Fibroblast of lung (primary cell): Measurements from ENCODE around the gene OXLD1. TPM values are rescaled to one million over a fixed set of nuclear protein-coding genes. Genes with fewer than 3 reads are reported as not detected.

Source experiments
- DNase-seq, 2 donors: peaks; one replicate each; pipeline versions ENCODE4 v3.0.0 to v3.0.0-alpha.2; 2010; ENCODE audit warnings: low read depth in 2 of 2
- H2AFZ ChIP-seq: 2 replicates; pipeline ENCODE4 v1.5.1; 2012; ENCODE audit warnings: low read length, control low read depth, inconsistent platforms
- H3K27ac ChIP-seq: 2 replicates; pipeline ENCODE4 v1.5.1; 2011; ENCODE audit warnings: low read length, control low read depth; ENCODE audit not compliant: insufficient read depth
- H3K27me3 ChIP-seq: 2 replicates; pipeline ENCODE4 v1.5.1; 2011; ENCODE audit warnings: mild to moderate bottlenecking, low read length; ENCODE audit not compliant: control insufficient read depth, insufficient read depth
- H3K36me3 ChIP-seq: 2 replicates; pipeline ENCODE4 v1.5.1; 2011; ENCODE audit warnings: low read length; ENCODE audit not compliant: control insufficient read depth, insufficient read depth
- H3K4me1 ChIP-seq: 2 replicates; pipeline ENCODE4 v1.5.1; 2011; ENCODE audit warnings: low read length; ENCODE audit not compliant: control insufficient read depth, insufficient read depth; ENCODE audit errors: extremely low read depth
- H3K4me2 ChIP-seq: 2 replicates; pipeline ENCODE4 v1.5.1; 2011; ENCODE audit warnings: low read length, control low read depth; ENCODE audit not compliant: insufficient read depth; ENCODE audit errors: extremely low read depth
- H3K4me3 ChIP-seq, 4 experiments: fragments of 200-600 bp in 1 of 4; sonication (generic) in 1 of 4; replicated peaks in 1 of 4; 2 replicates each; pipeline ENCODE4 v1.5.1; 2011 to 2016; ENCODE audit warnings: low read length in 4 of 4, low read depth in 3 of 4, mild to moderate bottlenecking in 3 of 4, control low read depth in 2 of 4, inconsistent platforms in 1 of 4, mixed read lengths in 1 of 4; ENCODE audit not compliant: insufficient read depth in 1 of 4; ENCODE audit errors: control extremely low read depth in 1 of 4
- H3K79me2 ChIP-seq: 2 replicates; pipeline ENCODE4 v1.5.1; 2012; ENCODE audit warnings: mild to moderate bottlenecking, low read length, inconsistent platforms; ENCODE audit not compliant: control insufficient read depth, insufficient read depth
- H3K9ac ChIP-seq: 2 replicates; pipeline ENCODE4 v1.5.1; 2011; ENCODE audit warnings: mild to moderate bottlenecking, low read length, control low read depth; ENCODE audit not compliant: insufficient read depth
- H3K9me3 ChIP-seq: 2 replicates; pipeline ENCODE4 v1.5.1; 2012; ENCODE audit warnings: low read depth, low read length; ENCODE audit not compliant: control insufficient read depth, insufficient read depth
- H4K20me1 ChIP-seq: 2 replicates; pipeline ENCODE4 v1.5.1; 2011; ENCODE audit warnings: low read length; ENCODE audit not compliant: control insufficient read depth, insufficient read depth; ENCODE audit errors: extremely low read depth
- CTCF ChIP-seq, 2 donors: IDR thresholded peaks in 1 of 2; conservative IDR thresholded peaks in 1 of 2; 1 replicate in 1 of 2; 2 replicates in 1 of 2; pipeline ENCODE4 v1.5.1; 2011 to 2012; ENCODE audit warnings: low read length in 2 of 2, control low read depth in 1 of 2, inconsistent platforms in 1 of 2, low read depth in 1 of 2, mild to moderate bottlenecking in 1 of 2
- EZH2 ChIP-seq: IDR thresholded peaks from 2 replicates; pipeline ENCODE4 v1.5.1; 2012; ENCODE audit warnings: low read length, control low read depth, mild to moderate bottlenecking; ENCODE audit errors: missing control alignments
- polyA plus RNA-seq, 2 donors: library from polyadenylated mRNA; depleted of rRNA in 1 of 2; stranded (reverse) in 1 of 2; unstranded in 1 of 2; fragments of >200 nt; gene quantifications; 2 replicates each; pipeline ENCODE4 v1.2.1, GENCODE V29; 2011 to 2012; ENCODE audit warnings: missing spikeins in 1 of 2
- total RNA-seq: library from RNA; depleted of rRNA; stranded (reverse); fragments of >200 nt; gene quantifications from 2 replicates; pipeline ENCODE4 v1.2.1, GENCODE V29; 2014

OXLD1 gene
- total and polyA plus RNA-seq, 2 donors (not counting 1 experiment from before 2014, with no cell fraction given) = 11.6 to 45.6 TPM

- peaks cover 20% of the 10 kb centered on the region for H3K4me1 ChIP-seq
- no peak overlapping the region for H3K27ac ChIP-seq
- no peaks in the 10 kb centered on the region for H3K27me3 ChIP-seq
- no peak overlapping the region for H2AFZ ChIP-seq
- H3K4me2 ChIP-seq = no peak overlapping the region
- H3K9me3 ChIP-seq = no peaks in the 10 kb centered on the region
- H3K79me2 ChIP-seq = peaks cover 7% of the 10 kb centered on the region
- TF ChIP-seq CTCF (conservative IDR thresholded peaks at IDR 0.05 in 1 of 2, IDR thresholded peaks at IDR 0.05 in 1 of 2; ENCODE audit: low read depth in 1 of 2, low read length in 2 of 2) (no peak), EZH2 (no peak)
- no peaks in the 10 kb centered on the region for H4K20me1 ChIP-seq
- no peak overlapping the region for H3K4me3 ChIP-seq
- peaks cover 3% of the 10 kb centered on the region for H3K36me3 ChIP-seq
- no peak for DNase-seq
- H3K9ac ChIP-seq = no peak overlapping the region
Measured at GRCh38 chr17:81714412-81715106, 48.2 kb upstream of the OXLD1 start.

GRCh38 chr17:81713556-81714411 lies 47.4 kb upstream of the OXLD1 start:
- Histone ChIP-seq H3K4me3 (peak overlapping the region in 2 of 4 experiments; percentile 36 to 66), H3K9ac (no peak overlapping the region), H3K27ac (no peak overlapping the region), H3K9me3 (no peaks in the 10 kb centered on the region), H4K20me1 (no peaks in the 10 kb centered on the region), H2AFZ (no peak overlapping the region), H3K27me3 (no peaks in the 10 kb centered on the region), H3K79me2 (peaks cover 7% of the 10 kb centered on the region), H3K4me2 (peak overlapping the region; percentile 93), H3K36me3 (peaks cover under 1% of the 10 kb centered on the region), H3K4me1 (peaks cover 20% of the 10 kb centered on the region)
- DNase-seq = no peak
- TF ChIP-seq CTCF (conservative IDR thresholded peaks at IDR 0.05 in 1 of 2, IDR thresholded peaks at IDR 0.05 in 1 of 2; ENCODE audit: low read depth in 1 of 2, low read length in 2 of 2) (no peak), EZH2 (no peak)

GRCh38 chr17:81713004-81713555 lies 46.7 kb upstream of the OXLD1 start:
- no peak overlapping the region for H2AFZ ChIP-seq
- no peaks in the 10 kb centered on the region for H3K9me3 ChIP-seq
- peaks cover 20% of the 10 kb centered on the region for H3K4me1 ChIP-seq
- H3K27me3 ChIP-seq = no peaks in the 10 kb centered on the region
- DNase-seq = no peak
- H3K4me2 ChIP-seq = peak overlapping the region; percentile 93
- peaks cover 7% of the 10 kb centered on the region for H3K79me2 ChIP-seq
- TF ChIP-seq CTCF (conservative IDR thresholded peaks at IDR 0.05 in 1 of 2, IDR thresholded peaks at IDR 0.05 in 1 of 2; ENCODE audit: low read depth in 1 of 2, low read length in 2 of 2) (no peak), EZH2 (no peak)
- no peaks in the 10 kb centered on the region for H4K20me1 ChIP-seq
- H3K9ac ChIP-seq = no peak overlapping the region
- H3K4me3 ChIP-seq = peak overlapping the region; percentile 36 to 66 (median 63)
- H3K27ac ChIP-seq = no peak overlapping the region
- peaks cover 4% of the 10 kb centered on the region for H3K36me3 ChIP-seq
